Astrocyte of the cerebellum (primary cell): ENCODE measurements around the gene TOP2A.
A peak's percentile ranks its signal among the peaks of the same experiment; 100 is the strongest.

ENCODE experiments used
- DNase-seq: peaks from one replicate; pipeline ENCODE4 v3.0.0-alpha.2; 2011; ENCODE audit warnings: low read depth
- H3K4me3 ChIP-seq: 2 replicates; pipeline ENCODE4 v1.5.1; 2011; ENCODE audit warnings: mild to moderate bottlenecking, low read depth, low read length, moderate library complexity
- in situ Hi-C: cut with HindIII; loops from 2 replicates; pipeline ENCODE4 v1.10.0; 2017; ENCODE audit warnings: low sequenced_read_pairs
- TF ChIP-seq, protein P1 (sequence below): IDR thresholded peaks from 2 replicates; pipeline ENCODE4 v1.5.1; 2012; ENCODE audit warnings: low read length, low read depth, moderate library complexity, mild to moderate bottlenecking; ENCODE audit errors: missing control alignments

TOP2A gene

DNA sequence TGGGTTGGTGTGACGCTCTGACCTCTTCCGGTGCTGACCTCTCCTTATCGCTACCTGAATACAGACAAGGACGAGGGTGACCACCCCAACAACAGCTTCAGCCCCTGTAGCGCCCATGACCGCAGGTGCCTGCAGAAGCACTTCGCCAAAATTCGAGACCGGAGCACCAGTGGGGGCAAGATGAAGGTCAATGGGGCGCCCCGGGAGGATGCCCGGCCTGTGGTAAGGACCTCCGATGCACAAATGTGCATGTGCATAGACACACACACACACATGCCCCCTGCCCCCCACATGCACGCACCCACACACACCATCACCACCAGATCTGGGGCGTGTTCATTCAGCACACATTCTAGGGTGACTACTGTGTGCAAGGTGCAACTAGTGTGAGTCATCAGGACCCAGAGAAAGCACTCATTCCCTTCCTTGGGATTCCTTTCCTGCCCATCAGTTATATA lies 35.3 kb upstream of the TOP2A start:
- no peak for DNase-seq
- in situ Hi-C loops: no loop called here
- H3K4me3 ChIP-seq: no peak overlapping the region
- TF ChIP-seq, protein P1, sequence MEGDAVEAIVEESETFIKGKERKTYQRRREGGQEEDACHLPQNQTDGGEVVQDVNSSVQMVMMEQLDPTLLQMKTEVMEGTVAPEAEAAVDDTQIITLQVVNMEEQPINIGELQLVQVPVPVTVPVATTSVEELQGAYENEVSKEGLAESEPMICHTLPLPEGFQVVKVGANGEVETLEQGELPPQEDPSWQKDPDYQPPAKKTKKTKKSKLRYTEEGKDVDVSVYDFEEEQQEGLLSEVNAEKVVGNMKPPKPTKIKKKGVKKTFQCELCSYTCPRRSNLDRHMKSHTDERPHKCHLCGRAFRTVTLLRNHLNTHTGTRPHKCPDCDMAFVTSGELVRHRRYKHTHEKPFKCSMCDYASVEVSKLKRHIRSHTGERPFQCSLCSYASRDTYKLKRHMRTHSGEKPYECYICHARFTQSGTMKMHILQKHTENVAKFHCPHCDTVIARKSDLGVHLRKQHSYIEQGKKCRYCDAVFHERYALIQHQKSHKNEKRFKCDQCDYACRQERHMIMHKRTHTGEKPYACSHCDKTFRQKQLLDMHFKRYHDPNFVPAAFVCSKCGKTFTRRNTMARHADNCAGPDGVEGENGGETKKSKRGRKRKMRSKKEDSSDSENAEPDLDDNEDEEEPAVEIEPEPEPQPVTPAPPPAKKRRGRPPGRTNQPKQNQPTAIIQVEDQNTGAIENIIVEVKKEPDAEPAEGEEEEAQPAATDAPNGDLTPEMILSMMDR: no peak

DNA sequence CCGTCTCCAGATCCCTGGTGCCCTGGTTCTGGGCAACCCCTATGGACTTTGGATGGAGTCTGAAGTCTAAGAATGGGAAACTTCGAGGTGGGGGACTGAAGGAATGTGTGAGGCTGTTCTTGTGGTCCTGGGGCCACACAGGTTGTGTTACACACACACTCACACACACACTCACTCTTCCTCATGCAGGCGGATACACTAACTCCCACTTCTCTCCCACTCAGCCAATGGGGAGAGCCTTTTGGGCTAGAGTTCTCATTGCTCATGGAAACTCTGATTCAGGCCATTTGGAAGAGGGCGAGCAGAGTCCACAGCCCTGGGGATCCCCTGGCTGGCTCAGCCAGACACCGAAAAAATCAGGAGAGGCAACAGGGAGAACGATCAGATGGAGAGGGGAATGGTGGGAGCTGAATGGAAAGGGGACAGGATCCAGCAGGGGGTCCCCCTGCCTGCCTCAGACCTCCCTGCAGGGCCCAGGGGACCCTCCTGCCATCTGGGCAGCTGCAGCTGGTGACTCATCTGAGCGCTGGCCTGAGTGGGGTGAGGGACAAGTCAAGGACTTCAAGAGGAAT lies 34.6 kb upstream of the TOP2A start:
- peak; percentile 49 for DNase-seq
- H3K4me3 ChIP-seq: no peak overlapping the region
- TF ChIP-seq, protein P1: no peak
- in situ Hi-C loops: no loop called here

DNA sequence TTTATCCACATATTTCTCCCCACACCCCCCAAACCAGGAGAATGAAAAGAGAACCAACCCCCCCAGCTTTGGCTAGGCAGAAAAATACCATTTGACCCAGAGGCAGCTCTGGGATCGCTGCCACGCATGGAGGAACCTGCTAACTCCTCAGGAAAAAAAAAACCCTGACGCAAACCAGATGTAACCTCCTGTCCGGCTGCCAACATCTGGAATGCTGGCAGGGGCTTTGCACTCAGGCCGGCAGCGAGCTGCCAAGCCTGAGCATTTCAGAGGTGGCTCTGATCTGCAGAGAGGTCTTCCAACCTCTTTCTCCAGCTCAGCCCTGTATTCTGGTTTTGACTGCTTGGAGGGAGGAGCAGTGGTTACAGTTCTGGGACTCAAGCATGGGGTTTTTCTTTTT lies 33.7 kb upstream of the TOP2A start:
- DNase-seq: peak; percentile 89
- TF ChIP-seq, protein P1: no peak
- in situ Hi-C loops: no loop called here
- H3K4me3 ChIP-seq: no peak overlapping the region

DNA sequence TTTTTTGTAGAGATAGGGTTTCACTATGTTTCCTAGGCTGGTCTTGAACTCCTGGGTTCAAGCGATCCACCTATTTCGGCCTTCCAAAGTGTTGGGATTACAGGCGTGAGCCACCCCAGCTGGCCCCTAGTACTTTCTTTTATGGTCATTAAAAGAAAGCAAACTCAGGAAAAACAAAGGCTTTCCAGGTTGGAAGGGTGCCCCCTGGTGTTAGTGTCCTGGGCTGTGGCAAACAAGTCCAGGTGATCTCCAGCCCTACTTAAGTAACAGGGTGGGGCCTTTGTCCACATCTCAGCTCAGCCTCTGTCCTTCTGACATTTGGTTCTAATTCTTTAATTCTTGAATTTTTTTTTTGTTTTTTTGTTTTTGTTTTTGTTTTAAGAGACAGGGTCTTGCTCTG lies 32.5 kb upstream of the TOP2A start:
- TF ChIP-seq, protein P1: peak; percentile 54
- in situ Hi-C loops: no loop called here
- H3K4me3 ChIP-seq: no peak overlapping the region
- DNase-seq: no peak

DNA sequence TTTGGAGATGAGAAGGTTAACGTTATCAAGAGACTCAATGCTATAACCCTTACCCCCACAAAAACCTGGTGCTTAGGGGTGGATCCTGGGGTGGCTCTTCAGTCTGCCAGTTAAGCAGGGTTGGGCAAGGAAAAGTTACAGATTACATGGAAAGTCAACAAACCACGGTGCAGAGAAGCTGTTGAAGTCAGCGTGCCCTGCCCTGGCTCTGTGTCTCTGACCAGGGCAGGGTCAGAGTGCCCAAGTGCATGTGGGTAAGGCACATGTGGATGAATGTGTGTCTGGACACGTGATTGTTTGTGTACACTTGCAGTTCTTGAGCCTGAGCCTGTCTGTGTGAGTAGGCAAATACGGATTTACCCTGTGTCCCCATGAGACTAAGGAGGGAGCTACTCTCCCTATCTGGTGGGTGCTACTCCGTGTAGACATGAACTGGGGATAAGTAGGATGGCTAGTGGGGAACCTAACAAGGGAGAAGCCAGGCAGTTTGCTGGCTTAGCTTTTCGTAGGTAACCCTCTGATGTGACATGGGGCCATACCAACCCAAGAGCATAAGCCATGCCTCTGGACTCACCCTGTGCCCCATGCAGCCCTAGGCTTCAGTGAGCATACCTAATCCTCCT lies 31.1 kb upstream of the TOP2A start:
- in situ Hi-C loops: no loop called here
- TF ChIP-seq, protein P1: no peak
- no peak for DNase-seq
- H3K4me3 ChIP-seq: no peak overlapping the region

DNA sequence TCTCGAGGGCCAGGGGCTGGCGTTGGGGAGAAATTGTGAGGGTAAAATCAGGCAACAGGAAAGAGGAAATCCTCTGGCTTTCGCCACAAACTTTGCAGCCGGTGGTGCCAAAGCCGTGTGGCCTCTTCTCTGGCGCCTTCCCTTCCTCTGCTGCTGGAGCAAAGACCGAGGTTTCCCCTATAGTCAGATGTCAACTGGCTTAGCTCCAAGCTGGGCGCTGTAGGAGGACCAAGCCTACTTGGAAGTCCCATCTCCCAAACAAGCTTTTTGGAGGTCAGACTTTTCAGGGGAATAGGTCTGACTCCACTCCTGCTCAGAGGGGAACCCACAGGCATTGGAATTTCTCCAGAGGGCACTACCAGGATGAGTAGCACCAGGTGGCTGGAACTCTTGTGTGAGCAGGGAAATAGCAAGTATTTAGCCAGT lies 30.5 kb upstream of the TOP2A start:
- in situ Hi-C loops: no loop called here
- TF ChIP-seq, protein P1: no peak
- DNase-seq: no peak
- H3K4me3 ChIP-seq: no peak overlapping the region
